Inflammatory macrophage treated with lipopolysaccharide for 1 hour (primary cell): Measurements from ENCODE around the gene FBXO31.

ENCODE experiments used
- DNase-seq, 2 donors: peaks; one replicate each; pipeline ENCODE4 v3.0.0-alpha.2; 2020 to 2022

FBXO31 gene

GRCh38 chr16:87324411-87325275 is 58.9 kb downstream of the FBXO31 start:
- DNase-seq: peak in 1 of 2 donors; percentile 44

GRCh38 chr16:87323727-87324410 is 59.7 kb downstream of the FBXO31 start:
- DNase-seq: no peak

GRCh38 chr16:87322833-87323726 is 60.5 kb downstream of the FBXO31 start:
- DNase-seq: no peak

- no peak for DNase-seq
These were observed 61.2 kb downstream of the FBXO31 start for GRCh38 chr16:87322360-87322759.

- DNase-seq: no peak
These were observed 62.1 kb downstream of the FBXO31 start for GRCh38 chr16:87321336-87322107.

GRCh38 chr16:87320510-87321227 is 62.9 kb downstream of the FBXO31 start:
- no peak for DNase-seq

- DNase-seq: no peak
These were observed 63.5 kb downstream of the FBXO31 start for GRCh38 chr16:87319997-87320491.

- no peak for DNase-seq
These were observed 64.6 kb downstream of the FBXO31 start for GRCh38 chr16:87319011-87319410.

- DNase-seq: peak; percentile 32
These were observed 65.6 kb downstream of the FBXO31 start for GRCh38 chr16:87317750-87318644.

- DNase-seq: peak; percentile 87 to 99
These were observed 66.4 kb downstream of the FBXO31 start, which contains the start of gene C16orf95 for GRCh38 chr16:87316923-87317749. Gene C16orf95, minus strand, starts transcription at chr16:87317392. Its CDS starts 150 bp downstream, at chr16:87317242.

GRCh38 chr16:87316450-87316922 is 67.1 kb downstream of the FBXO31 start:
- no peak for DNase-seq

GRCh38 chr16:87314990-87315420 is 68.6 kb downstream of the FBXO31 start:
- DNase-seq: no peak

- no peak for DNase-seq
These were observed 71.6 kb downstream of the FBXO31 start for GRCh38 chr16:87312008-87312407.

GRCh38 chr16:87311387-87311786 is 72.2 kb downstream of the FBXO31 start:
- no peak for DNase-seq

GRCh38 chr16:87310610-87311009 is 73.0 kb downstream of the FBXO31 start:
- DNase-seq: no peak

GRCh38 chr16:87309620-87310525 is 73.7 kb downstream of the FBXO31 start:
- DNase-seq: no peak

GRCh38 chr16:87308826-87309225 is 74.8 kb downstream of the FBXO31 start:
- no peak for DNase-seq

- DNase-seq: no peak
These were observed 77.1 kb downstream of the FBXO31 start for GRCh38 chr16:87306516-87306915.
